Right atrium auricular region (tissue), 2 donors: Measurements from ENCODE around the gene TAF4. TPM values are rescaled to one million over a fixed set of nuclear protein-coding genes. Genes with fewer than 3 reads are reported as not detected.

Source experiments
- DNase-seq: peaks from one replicate; pipeline ENCODE4 v3.0.0-alpha.2; 2019; ENCODE audit warnings: low spot score
- H3K27ac ChIP-seq, 2 donors: fragments of 200-600 bp; sonication (generic); 1 replicate in 1 of 2; 2 replicates in 1 of 2; pipeline ENCODE4 v1.5.1; 2016 to 2019
- H3K27me3 ChIP-seq, 2 donors: fragments of 200-600 bp; sonication (generic); one replicate each; pipeline versions ENCODE4 v1.5.1 to v1.6.0; 2017 to 2019
- H3K36me3 ChIP-seq: fragments of 200-600 bp; sonication (generic); one replicate; pipeline ENCODE4 v1.5.1; 2016
- H3K4me1 ChIP-seq, 2 donors: fragments of 200-600 bp; sonication (generic); one replicate each; pipeline versions ENCODE4 v1.5.1 to v1.6.0; 2017 to 2019
- H3K4me3 ChIP-seq, 2 donors: fragments of 200-600 bp; sonication (generic); 1 replicate in 1 of 2; 2 replicates in 1 of 2; pipeline ENCODE4 v1.5.1; 2017 to 2019; ENCODE audit warnings: mild to moderate bottlenecking in 1 of 2, moderate library complexity in 1 of 2
- H3K9me3 ChIP-seq, 2 donors: fragments of 200-600 bp; sonication (generic); one replicate each; pipeline ENCODE4 v1.5.1; 2019
- CTCF ChIP-seq, 2 donors: fragments of 200-600 bp; sonication (generic); IDR thresholded peaks; one replicate each; pipeline ENCODE4 v1.5.1; 2019; ENCODE audit warnings: antibody characterized with exemption in 2 of 2
- total RNA-seq, 2 donors: library from RNA; depleted of rRNA; stranded (reverse); fragments of >200 nt; gene quantifications; one replicate each; pipeline ENCODE4 v1.1.0, GENCODE V29; 2016

TAF4 gene
- total RNA-seq, 2 donors from 2014 or later = 8.3 to 18.0 TPM

- Histone ChIP-seq H3K4me1 (no peaks in the 10 kb centered on the region), H3K27ac (no peak overlapping the region), H3K4me3 (no peak overlapping the region), H3K27me3 (no peaks in the 10 kb centered on the region), H3K36me3 (no peaks in the 10 kb centered on the region), H3K9me3 (no peaks in the 10 kb centered on the region)
- TF ChIP-seq CTCF (IDR thresholded peaks at IDR 0.05) = no peak
- DNase-seq = no peak
These were observed 107.5 kb downstream of the TAF4 start for GRCh38 chr20:61957961-61958715.

- DNase-seq = no peak
- no peaks in the 10 kb centered on the region for H3K27me3 ChIP-seq
- no peaks in the 10 kb centered on the region for H3K4me1 ChIP-seq
- H3K9me3 ChIP-seq = no peaks in the 10 kb centered on the region
- H3K27ac ChIP-seq = no peak overlapping the region
- H3K36me3 ChIP-seq = no peaks in the 10 kb centered on the region
- TF ChIP-seq CTCF (IDR thresholded peaks at IDR 0.05) = no peak
- H3K4me3 ChIP-seq = no peak overlapping the region
These were observed 109.0 kb downstream of the TAF4 start for GRCh38 chr20:61956396-61957342.

- no peaks in the 10 kb centered on the region for H3K4me1 ChIP-seq
- H3K9me3 ChIP-seq = no peaks in the 10 kb centered on the region
- DNase-seq = no peak
- no peak overlapping the region for H3K27ac ChIP-seq
- H3K36me3 ChIP-seq = no peaks in the 10 kb centered on the region
- H3K4me3 ChIP-seq = no peak overlapping the region
- no peaks in the 10 kb centered on the region for H3K27me3 ChIP-seq
- no peak for TF ChIP-seq CTCF (IDR thresholded peaks at IDR 0.05)
These were observed 109.8 kb downstream of the TAF4 start for GRCh38 chr20:61955668-61956395.

GRCh38 chr20:61954276-61955021, 111.2 kb downstream of the TAF4 start:
- Histone ChIP-seq H3K9me3 (no peaks in the 10 kb centered on the region), H3K36me3 (no peaks in the 10 kb centered on the region), H3K4me1 (no peaks in the 10 kb centered on the region), H3K27me3 (no peaks in the 10 kb centered on the region), H3K4me3 (no peak overlapping the region), H3K27ac (no peak overlapping the region)
- no peak for DNase-seq
- no peak for TF ChIP-seq CTCF (IDR thresholded peaks at IDR 0.05)
